Renal cortical epithelial cell (primary cell): ENCODE data around the gene NDUFS1. TPM values are rescaled to one million over a fixed set of nuclear protein-coding genes. Genes with fewer than 3 reads are reported as not detected.
"Not testable (repeated sequence)": the region's sequence is repeated elsewhere in the genome, so short reads cannot be mapped to it uniquely, and the experiment has no call there.

Experiments
- DNase-seq: peaks from one replicate; pipeline ENCODE4 v3.0.0-alpha.2; 2011; ENCODE audit warnings: low read depth
- total RNA-seq: library from RNA; depleted of rRNA; stranded (reverse); fragments of >200 nt; gene quantifications from 2 replicates; pipeline ENCODE4 v1.2.3, GENCODE V29; 2014

Gene NDUFS1
- total RNA-seq, 1 donor from 2014 or later, result 188 TPM

DNA sequence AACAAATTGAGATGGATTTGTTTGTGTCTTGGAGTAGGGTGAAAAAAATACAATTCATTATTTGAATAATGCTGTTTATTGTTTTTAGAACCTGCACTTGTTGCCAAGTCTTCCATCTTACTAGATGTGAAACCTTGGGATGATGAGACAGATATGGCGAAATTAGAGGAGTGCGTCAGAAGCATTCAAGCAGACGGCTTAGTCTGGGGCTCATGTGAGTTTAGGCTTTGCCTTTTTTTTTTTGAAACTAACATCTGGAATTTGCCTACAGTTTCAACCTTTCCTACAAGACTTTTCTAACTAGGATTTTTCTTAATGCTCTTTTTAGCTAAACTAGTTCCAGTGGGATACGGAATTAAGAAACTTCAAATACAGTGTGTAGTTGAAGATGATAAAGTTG is 3.2 kb upstream of the NDUFS1 start:
- DNase-seq, result not testable (repeated sequence)

DNA sequence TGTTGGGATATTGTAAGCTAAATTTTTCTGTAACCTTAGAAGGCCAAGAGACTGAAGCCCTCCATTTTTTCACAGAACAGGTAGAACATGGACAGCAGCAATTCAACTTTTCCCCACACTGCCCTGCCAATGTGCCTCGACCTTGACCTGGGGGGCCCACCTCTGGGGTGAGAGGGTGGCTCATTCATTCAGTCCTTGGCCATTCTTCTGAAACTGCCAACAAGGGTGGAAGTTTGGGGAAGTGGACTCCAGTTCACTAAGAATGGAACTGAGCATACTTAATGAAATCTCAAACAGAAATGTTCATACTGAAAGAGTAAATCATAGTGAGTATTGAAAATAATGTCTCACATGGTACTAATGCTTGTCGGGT is 1.5 kb upstream of the NDUFS1 start:
- no peak for DNase-seq

DNA sequence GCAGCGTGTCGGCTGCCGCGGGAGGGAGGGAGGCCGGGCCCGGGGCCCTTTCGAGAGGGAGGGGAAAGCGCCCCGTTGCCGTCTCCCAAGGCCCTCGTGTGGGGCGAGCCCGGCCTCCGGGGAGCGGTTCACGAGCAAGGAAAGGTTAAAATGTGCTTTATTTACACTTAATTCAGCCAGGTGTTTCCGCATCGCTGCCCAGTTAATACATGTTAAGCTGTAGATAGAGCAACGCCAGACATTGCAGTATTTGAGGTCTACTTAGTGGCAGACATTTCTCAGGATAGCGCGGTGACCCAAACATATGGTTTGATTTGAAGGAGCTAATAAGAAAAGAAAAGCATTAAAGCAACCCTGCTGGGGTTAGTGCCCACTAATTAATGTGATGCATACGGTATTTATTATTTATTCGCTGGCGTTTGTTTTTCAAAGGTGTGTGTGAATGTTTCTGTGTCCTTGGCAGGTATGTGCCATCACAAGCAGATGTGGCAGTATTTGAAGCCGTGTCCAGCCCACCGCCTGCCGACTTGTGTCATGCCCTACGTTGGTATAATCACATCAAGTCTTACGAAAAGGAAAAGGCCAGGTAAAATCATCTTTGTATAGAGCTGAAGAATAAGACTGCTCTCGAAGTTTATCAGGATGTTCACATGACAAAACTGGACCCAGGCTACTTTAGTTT is 1.0 kb upstream of the NDUFS1 start:
- DNase-seq, result no peak

DNA sequence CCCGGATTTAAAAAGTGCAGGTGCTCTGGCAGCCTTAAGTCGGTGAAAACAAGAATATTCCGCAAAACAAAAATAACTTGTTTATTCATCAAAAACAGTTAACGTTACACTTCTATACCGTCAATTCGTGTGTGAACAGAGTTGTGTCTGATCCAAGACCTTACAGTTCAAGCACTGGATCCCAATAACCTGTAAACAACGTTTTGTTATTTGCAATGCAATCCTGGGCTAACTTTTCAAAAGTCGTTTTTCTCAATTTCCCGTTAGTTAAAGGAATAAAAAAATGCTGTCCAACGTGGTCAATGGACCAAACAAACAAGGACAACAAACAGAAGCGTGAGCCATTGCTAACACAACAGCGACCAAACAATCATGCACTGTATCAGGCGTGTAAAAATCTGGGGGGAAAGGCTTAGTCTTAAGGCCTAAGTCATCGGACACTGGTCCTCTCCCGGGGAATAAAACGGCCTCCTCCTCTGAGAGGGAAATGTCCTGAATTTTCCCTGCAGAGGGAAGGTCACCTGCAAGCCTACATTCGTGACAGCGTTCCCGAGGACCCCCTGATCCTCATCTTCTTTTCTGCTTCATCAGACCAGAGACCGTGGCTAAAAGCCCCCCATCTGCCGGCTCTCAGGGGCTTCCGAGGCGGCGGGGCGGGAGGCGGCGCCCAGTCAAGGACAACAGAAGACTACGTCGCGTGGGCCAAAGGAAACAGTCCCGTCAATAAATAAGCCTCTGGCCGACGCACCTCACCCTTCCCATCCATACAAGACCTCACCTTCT is 490 bp downstream of the NDUFS1 start:
- DNase-seq, result no peak

DNA sequence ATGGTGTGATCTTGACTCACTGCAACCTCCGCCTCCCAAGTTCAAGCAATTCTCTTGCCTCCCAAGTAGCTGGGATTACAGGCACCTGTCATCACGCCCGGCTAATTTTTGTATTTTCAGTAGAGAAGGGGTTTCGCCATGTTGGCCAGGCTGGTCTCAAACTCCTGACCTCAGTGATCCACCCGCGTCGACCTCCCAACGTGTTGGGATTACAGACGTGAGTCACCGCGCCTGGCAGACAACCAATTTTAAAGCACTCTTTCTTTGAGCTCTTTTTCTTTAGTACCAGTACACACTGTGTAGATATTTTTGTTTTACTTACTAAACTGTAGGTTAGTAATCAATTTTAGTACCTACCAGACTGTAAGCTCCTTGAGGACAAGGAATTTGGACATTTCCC is 2.2 kb downstream of the NDUFS1 start:
- not testable (repeated sequence) for DNase-seq

DNA sequence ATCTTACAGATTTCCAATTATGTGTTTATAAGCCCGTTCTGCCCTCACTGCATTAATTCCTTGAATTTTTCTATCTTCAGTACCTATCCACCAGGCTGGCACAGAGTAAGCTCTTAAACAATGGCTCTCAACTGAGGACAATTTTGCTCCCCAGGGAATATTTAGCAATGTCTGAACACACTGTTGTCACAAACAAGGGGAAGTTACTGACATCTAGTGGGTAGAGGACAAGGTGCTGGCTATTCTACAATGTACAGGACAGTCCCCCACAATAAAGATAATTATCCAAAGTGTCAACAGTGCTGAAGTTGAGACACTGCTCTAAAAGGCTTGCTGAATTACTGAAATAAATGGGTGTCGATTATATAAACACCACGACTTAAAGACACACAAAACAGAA is 5.0 kb downstream of the NDUFS1 start:
- no peak for DNase-seq

DNA sequence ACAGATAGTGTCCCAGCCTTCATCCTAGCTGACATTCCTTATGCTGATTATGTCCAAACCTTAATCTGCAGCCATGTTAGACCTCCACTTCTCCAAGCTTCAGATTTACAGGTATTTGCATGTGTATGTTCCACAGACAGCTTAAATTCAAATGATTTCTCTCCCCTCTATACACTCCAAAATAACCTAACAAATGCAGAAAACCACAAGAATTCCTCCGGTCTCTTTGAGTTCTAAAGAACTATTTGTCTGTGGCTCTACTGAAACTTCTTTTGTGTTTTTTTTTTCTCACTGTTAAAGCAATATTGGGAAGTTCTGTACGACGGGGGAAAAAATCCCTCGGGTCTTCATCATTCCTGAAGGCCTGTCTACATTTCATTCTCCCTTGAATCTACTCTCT is 8.6 kb downstream of the NDUFS1 start:
- no peak for DNase-seq

DNA sequence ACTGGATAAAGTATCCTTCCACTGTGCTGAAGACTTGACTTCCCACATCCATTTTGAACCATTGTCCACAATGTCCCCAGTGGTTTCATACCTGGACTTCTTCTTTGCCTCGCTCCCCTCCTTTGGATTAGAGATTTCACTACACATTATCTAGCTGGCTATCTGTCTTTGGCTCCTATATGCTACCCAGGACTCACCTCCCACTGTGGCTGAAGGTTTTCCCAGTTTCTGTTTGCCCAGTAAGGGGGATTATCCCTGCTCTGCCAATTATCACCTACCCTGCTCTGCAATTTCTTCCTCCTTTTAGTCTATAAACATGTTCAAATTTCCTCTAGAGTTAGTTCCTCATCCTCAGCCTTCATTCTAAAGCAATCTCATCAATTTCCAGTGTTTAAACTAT is 9.1 kb downstream of the NDUFS1 start:
- no peak for DNase-seq

DNA sequence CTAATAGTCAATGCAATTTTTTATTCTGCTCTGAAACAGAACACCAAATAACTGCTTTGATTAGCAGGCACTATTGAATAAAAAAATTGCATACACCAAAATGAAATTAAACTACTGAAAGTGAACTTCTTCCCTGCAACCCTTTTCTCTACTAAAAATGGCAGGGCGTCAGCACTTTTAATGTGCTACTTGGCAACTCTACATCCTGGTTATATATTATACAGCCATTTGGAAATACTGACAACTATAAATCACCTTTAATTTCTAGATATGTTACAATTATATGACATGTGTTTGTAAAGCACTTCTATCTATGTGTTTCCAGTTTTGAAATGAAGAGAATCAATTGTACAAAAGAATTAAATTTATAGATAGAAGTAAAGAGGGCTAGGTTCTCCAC is 9.9 kb downstream of the NDUFS1 start:
- no peak for DNase-seq

DNA sequence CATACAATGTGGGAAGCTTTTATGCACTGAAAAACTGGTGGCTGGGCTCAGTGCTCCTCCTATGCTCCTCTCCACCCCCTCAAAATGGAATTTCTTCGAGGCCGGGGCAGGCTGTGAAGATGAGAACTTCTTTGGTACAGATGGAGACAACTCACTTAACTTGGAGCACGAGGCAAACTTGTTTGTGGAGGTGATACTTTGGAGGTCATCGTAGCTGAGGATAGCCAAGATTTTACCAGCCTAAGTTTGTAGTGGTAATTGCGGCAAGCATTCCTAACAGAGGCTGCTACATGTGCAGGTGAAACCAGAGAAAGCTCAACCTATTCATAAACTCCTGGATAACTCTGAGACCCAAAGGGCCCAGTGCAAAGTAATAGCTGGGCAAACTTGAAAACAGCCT is 13.6 kb downstream of the NDUFS1 start:
- DNase-seq, result no peak

DNA sequence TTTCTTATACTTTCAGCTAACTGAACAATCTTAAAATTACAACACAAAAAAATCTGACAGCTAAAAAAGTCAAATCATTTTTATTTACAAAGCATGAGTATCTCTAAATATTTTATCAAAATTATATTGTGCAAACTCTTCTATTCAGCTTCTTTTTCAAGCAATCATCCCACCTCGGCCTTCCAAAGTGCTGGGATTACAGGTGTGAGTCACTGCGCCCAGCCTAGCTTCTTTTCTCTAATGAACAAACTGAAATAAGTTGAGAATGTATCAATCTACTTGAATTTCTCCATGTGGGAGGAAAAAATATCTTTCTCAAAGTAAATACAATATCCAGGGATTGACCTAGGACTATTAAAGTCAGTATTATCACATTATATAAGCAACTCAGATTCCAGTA is 14.9 kb downstream of the NDUFS1 start:
- no peak for DNase-seq

DNA sequence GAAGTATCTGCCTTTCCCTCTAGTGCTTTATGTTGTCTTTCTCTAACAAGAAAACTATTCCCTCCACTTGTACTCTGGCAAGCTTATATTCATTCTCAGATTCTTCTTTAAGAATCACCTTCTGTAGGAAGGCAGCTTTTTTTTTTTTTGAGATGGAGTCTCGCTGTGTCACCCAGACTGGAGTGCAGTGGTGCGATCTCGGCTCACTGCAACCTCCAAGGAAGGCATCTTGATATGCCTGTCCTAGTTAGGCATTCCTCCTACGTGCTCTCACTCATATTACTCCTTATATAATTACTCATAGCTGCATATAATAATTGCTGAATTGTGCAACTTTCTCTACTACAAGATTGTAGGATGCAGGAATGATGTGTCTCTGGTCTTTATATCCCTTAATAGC is 15.8 kb downstream of the NDUFS1 start:
- no peak for DNase-seq

DNA sequence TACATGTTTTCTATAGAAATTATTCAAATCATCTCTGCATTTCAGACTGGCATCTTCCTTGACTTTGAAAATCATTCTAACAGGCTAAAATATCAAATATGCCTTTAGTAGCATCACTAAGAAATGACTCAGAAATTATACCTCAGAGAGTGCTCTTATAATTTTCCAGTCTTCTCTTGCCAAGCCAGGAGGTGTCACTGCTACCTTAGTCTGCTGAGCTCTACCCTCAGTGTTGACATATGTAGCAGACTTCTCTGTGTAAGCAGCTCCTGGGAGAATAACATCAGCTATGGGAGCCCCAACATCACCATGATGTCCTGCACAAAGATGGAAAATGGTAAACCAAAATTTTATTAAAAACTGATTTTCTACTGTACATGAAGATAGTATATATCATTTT is 31.6 kb downstream of the NDUFS1 start:
- DNase-seq, result no peak

DNA sequence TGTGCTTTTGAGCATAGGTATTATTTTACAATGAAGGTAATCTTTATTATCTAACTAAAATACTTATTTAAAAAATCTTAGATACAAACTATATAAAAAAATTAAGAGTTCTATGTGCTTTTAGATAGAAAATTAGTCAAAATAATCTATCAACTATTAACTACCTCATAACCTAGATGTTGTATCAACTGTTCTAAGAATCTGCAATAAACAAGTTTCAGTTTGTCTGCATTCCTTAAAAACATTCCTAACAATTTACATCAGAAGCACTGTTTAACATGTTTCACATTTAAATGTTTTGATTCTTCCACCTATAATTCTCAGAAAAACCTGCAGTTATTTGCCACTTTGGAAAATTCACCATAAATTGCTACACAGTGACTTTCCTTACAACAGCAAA is 33.3 kb downstream of the NDUFS1 start:
- peak; percentile 54 for DNase-seq

DNA sequence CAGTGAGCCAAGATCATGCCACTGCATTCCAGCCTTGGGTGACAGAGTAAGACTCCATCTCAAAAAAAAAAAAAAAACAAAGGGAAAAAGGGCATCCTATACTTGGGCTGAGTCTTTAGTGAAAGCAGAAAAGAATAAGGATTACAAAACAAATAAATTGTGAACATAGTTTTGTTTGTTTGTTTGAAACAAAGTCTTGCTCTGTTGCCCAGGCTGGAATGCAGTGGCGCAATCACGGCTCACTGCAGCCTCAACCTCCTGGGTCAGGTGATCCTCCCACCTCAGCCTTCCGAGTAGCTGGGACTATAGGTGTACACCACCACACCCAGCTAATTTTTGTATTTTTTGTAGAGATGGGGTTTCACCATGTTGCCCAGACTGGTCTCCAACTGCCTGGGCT is 36.7 kb downstream of the NDUFS1 start:
- peak; percentile 21 for DNase-seq

DNA sequence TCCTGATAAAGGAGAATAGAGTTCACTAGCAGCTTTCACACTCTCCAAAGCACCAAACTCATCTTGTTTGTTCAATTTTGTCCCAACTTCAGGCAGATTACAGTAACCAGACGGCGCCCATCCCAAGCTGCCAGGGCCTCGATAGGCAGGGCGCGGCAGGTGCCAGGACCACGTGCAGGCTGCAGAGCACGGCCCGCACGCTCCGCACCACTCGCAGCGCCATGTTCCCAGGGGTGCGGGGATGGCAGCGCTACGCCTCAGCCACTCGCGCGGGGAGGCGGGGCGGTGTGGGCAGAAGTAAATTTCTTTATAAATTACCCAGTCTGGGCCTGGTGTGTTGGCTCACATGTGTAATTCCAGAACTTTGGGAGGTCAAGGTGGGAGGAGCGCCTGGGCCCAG is 43.0 kb downstream of the NDUFS1 start:
- no peak for DNase-seq

DNA sequence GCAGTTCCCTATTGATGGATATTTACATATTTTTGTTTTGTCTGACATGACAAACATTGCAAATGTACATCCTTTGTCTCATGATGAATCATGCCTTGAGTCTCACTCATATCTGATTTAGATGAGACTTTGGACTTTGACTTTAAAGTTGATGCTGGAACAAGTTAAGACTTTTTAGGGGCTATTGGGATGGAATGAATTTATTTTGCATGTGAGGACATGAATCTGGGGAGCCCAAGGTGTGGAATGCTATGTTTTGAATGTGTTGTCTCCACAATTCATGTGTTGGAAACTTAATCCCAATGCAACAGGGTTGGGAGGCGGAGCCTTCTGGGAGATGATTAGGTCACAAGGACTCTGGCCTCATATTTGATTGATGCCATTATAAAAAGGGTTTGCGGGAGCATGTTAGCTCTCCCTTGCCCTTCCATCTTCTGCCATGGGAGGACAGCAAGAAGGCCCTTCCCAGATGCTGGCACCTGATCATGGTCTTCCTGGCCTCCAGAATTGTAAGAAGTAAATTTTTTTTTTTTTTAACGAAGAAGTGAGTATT is 44.1 kb downstream of the NDUFS1 start:
- DNase-seq, result no peak

DNA sequence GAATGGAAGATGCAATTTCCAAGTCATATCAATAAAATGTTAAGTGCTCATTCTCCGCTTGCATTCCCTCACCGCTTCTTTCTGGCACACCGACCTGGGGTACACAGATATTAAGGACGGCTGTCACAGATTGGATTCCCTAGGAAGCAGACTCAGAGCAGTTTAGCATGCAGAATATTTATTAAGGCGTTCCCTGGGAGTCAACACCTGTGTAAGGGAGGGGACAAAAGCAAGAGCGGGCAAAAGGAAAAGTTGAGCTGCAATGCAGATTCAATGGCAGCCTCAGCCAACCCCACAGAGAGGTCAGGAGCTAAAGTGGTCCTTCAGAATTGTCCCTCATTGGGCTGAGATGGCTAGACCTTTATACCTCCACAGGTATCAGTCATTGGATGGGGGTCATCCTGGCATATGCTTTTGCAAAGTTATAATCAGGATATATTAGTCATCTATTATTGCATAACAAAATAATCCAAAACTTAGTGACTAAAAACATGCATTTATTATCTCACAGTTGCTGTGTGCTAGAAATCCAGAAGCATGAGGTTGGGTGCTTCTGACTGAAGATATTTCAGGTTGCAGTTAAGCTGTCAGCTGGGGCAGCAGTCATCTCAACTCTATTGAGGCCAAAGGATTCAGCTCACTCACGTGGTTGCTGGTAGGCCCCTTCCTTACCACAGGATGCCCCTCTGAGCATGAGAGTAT is 46.2 kb downstream of the NDUFS1 start:
- no peak for DNase-seq

DNA sequence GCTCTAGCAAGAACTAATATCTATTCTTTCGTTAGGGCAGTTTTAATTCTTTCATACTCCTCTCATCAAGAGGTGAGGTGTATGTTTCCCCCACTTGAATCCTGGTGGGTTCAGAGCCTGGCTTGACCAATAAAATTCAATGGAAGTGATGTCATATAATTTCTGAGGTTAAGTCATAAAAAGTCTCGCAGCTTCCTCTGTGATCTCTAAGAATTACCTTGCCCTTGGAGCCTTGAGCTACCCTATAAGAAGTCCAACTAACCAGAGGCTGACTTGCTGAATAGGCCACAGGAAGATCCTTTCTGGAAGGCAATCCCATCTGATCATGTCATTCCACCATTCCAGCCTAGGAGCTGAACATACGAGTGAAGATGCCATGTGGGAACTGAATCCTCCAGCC is 47.1 kb downstream of the NDUFS1 start:
- no peak for DNase-seq

DNA sequence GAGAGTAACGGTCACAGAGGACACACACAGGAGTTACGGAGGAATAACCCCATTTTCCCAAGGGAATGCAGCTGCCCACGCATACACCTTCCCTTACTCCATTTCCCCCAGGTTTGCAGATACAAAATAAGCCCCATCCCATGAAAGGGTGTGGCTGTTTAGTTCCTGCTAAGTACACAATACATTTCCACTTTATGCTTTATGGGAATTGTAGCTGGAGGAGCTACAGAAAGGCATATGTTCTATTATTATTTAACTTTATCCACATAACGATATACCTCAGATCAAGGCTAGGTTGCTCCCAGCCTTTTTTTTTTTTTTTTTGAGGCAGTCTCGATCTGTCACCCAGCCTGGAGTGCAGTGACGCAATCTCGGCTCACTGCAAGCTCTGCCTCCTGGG is 50.5 kb downstream of the NDUFS1 start:
- DNase-seq, result no peak

DNA sequence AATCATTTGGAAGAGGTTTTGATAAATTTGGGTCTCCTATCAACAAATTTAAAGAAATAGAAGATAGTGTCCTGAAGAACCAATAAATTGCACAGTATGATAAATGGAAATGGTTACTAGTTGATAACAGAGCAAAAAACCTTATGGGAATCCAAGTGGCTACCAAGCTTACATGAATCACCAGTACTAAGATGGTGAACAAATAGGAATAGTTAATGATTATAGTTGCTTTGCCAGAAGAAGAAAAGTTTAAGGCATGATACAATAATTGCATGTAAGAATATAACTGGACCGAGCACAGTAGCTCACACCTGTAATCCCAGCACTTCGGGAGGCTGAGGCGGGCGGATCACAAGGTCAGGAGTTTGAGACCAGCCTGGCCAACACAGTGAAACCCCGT is 53.7 kb downstream of the NDUFS1 start:
- peak; percentile 95 for DNase-seq

DNA sequence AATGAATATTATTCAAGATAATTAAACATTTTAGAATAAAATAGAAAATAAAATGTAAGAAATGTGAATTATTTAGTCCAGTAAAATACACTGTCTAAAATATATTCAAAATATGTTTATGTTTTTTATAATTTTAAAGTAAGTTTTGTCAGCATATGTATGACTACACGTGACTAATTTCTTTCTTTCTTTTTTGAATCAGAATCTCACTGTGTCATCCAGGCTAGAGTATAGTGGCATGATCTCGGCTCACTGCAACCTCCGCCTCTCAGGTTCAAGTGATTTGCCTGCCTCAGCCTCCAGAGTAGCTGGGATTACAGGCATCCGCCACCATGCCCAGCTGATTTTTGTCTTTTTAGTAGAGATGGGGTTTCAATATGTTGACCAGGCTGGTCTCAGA is 54.2 kb downstream of the NDUFS1 start:
- no peak for DNase-seq

DNA sequence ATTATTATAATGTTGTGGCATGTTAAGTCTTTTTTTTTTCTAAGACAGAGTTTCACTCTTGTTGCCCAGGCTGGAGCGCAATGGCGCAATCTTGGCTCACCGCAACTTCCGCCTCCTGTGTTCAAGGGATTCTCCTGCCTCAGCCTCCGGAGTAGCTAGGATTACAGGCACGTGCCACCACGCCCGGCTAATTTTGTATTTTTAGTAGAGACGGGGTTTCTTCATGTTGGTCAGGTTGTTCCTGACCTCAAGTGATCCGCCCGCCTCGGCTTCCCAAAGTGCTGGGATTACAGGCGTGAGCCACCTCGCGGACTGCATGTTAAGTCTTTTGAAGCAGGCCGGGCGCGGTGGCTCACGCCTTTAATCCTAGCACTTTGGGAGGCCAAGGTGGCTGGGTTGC is 60.4 kb downstream of the NDUFS1 start:
- DNase-seq, result not testable (repeated sequence)
